B cell (primary cell): Measurements from ENCODE around the gene DCHS1.

ENCODE experiments used
- CTCF ChIP-seq: fragments of 200-600 bp; IDR thresholded peaks from one replicate; pipeline ENCODE4 v1.8.0; 2022; ENCODE audit warnings: antibody characterized with exemption, mild to moderate bottlenecking
- EZH2 ChIP-seq: IDR thresholded peaks from 2 replicates; pipeline ENCODE4 v1.6.1; 2012; ENCODE audit warnings: borderline replicate concordance, low read depth, mild to moderate bottlenecking, moderate library complexity, low read length; ENCODE audit not compliant: insufficient read depth, poor library complexity, severe bottlenecking

- no peak for TF ChIP-seq CTCF
- no peak for TF ChIP-seq EZH2
Observed at GRCh38 chr11:6642957-6643356, 12.7 kb downstream of the DCHS1 start.
